H9 (cell line): ENCODE data around the gene AATF. TPM values are rescaled to one million over a fixed set of nuclear protein-coding genes. Genes with fewer than 3 reads are reported as not detected.

Experiments
- DNase-seq: peaks from one replicate; pipeline ENCODE4 v3.0.0-alpha.2; 2017
- H2AFZ ChIP-seq: one replicate; pipeline ENCODE4 v1.6.1; 2013; ENCODE audit warnings: mild to moderate bottlenecking, low read length, control low read depth, moderate library complexity
- H2AK5ac ChIP-seq: 2 replicates; pipeline ENCODE4 v1.6.1; 2013; ENCODE audit warnings: low read length, control low read depth, mixed read lengths; ENCODE audit not compliant: insufficient read length
- H2BK120ac ChIP-seq: one replicate; pipeline ENCODE4 v1.6.1; 2013; ENCODE audit warnings: low read depth, mild to moderate bottlenecking, low read length, control low read depth, inconsistent platforms; ENCODE audit not compliant: poor library complexity, severe bottlenecking
- H2BK12ac ChIP-seq: 2 replicates; pipeline ENCODE4 v1.6.1; 2013; ENCODE audit warnings: low read length, control low read depth, mixed read lengths, low read depth; ENCODE audit not compliant: insufficient read length
- H2BK15ac ChIP-seq: 2 replicates; pipeline ENCODE4 v1.6.1; 2013; ENCODE audit warnings: low read depth, low read length, control low read depth
- H2BK20ac ChIP-seq: one replicate; pipeline ENCODE4 v1.6.1; 2013; ENCODE audit warnings: low read depth, mild to moderate bottlenecking, low read length, control low read depth, inconsistent platforms; ENCODE audit not compliant: poor library complexity, severe bottlenecking
- H2BK5ac ChIP-seq: 2 replicates; pipeline ENCODE4 v1.6.1; 2013; ENCODE audit warnings: low read length, control low read depth, mixed read lengths; ENCODE audit not compliant: insufficient read length
- H3K14ac ChIP-seq: 2 replicates; pipeline ENCODE4 v1.6.1; 2013; ENCODE audit warnings: low read length, control low read depth; ENCODE audit not compliant: insufficient read depth
- H3K18ac ChIP-seq: 2 replicates; pipeline ENCODE4 v1.6.1; 2013; ENCODE audit warnings: low read depth, mild to moderate bottlenecking, mixed read lengths, low read length, control low read depth; ENCODE audit not compliant: insufficient read length
- H3K23ac ChIP-seq: 2 replicates; pipeline ENCODE4 v1.6.1; 2013; ENCODE audit warnings: low read length, control low read depth, mixed read lengths, low read depth; ENCODE audit not compliant: insufficient read length
- H3K23me2 ChIP-seq: 2 replicates; pipeline ENCODE4 v1.6.1; 2013; ENCODE audit warnings: low read depth, mild to moderate bottlenecking, mixed read lengths, low read length, control low read depth; ENCODE audit not compliant: insufficient read length, poor library complexity, severe bottlenecking
- H3K27ac ChIP-seq: 2 replicates; pipeline ENCODE4 v1.5.1; 2013; ENCODE audit warnings: low read length, control low read depth, mixed read lengths, low read depth; ENCODE audit not compliant: insufficient read length
- H3K27me3 ChIP-seq: 2 replicates; pipeline ENCODE4 v1.6.1; 2013; ENCODE audit warnings: low read length, control low read depth, inconsistent platforms; ENCODE audit not compliant: insufficient read depth
- H3K4ac ChIP-seq: 2 replicates; pipeline ENCODE4 v1.6.1; 2013; ENCODE audit warnings: low read depth, mild to moderate bottlenecking, control low read depth, inconsistent platforms, low read length, moderate library complexity
- H3K4me1 ChIP-seq: 2 replicates; pipeline ENCODE4 v1.6.1; 2013; ENCODE audit warnings: low read length, control low read depth, inconsistent platforms; ENCODE audit not compliant: insufficient read depth
- H3K4me2 ChIP-seq: 2 replicates; pipeline ENCODE4 v1.6.1; 2013; ENCODE audit warnings: low read length, control low read depth, mixed read lengths; ENCODE audit not compliant: insufficient read length, insufficient read depth
- H3K56ac ChIP-seq: 2 replicates; pipeline ENCODE4 v1.6.1; 2013; ENCODE audit warnings: low read depth, mild to moderate bottlenecking, mixed read lengths, low read length, control low read depth; ENCODE audit not compliant: insufficient read length
- H3K79me1 ChIP-seq: 2 replicates; pipeline ENCODE4 v1.6.1; 2013; ENCODE audit warnings: low read depth, mild to moderate bottlenecking, moderate library complexity, low read length, control low read depth, inconsistent platforms; ENCODE audit not compliant: insufficient read depth, poor library complexity, severe bottlenecking
- H3K79me2 ChIP-seq: 2 replicates; pipeline ENCODE4 v1.6.1; 2013; ENCODE audit warnings: low read length, control low read depth, inconsistent platforms; ENCODE audit not compliant: insufficient read depth
- H3K9ac ChIP-seq: 2 replicates; pipeline ENCODE4 v1.6.1; 2013; ENCODE audit warnings: low read length, control low read depth, mixed read lengths; ENCODE audit not compliant: insufficient read length; ENCODE audit errors: extremely low read depth
- H3K9me3 ChIP-seq: one replicate; pipeline ENCODE4 v1.6.1; 2013; ENCODE audit warnings: low read depth, low read length, inconsistent platforms; ENCODE audit not compliant: control insufficient read depth
- H3T11ph ChIP-seq: one replicate; pipeline ENCODE4 v1.6.1; 2013; ENCODE audit warnings: mild to moderate bottlenecking, low read length, control low read depth, inconsistent platforms
- H4K20me1 ChIP-seq: one replicate; pipeline ENCODE4 v1.6.1; 2013; ENCODE audit not compliant: control insufficient read depth, insufficient read length, insufficient read depth
- H4K5ac ChIP-seq: 2 replicates; pipeline ENCODE4 v1.6.1; 2013; ENCODE audit warnings: low read depth, mild to moderate bottlenecking, mixed read lengths, low read length, control low read depth; ENCODE audit not compliant: insufficient read length
- H4K8ac ChIP-seq: replicated peaks from 2 replicates; pipeline ENCODE4 v1.6.1; 2013; ENCODE audit warnings: low read length, control low read depth, mixed read lengths, low read depth; ENCODE audit not compliant: insufficient read length
- H4K91ac ChIP-seq: 2 replicates; pipeline ENCODE4 v1.6.1; 2013; ENCODE audit warnings: low read depth, mild to moderate bottlenecking, moderate library complexity, mixed read lengths, low read length, control low read depth; ENCODE audit not compliant: insufficient read length
- H3K27ac Mint-ChIP-seq, 3 experiments: 2 replicates in 2 of 3; 3 replicates in 1 of 3; pipeline ENCODE4 v1.8.0; 2020 to 2021; ENCODE audit warnings: mixed read lengths in 3 of 3, mild to moderate bottlenecking in 1 of 3, moderate library complexity in 1 of 3
- H3K27me3 Mint-ChIP-seq: 2 replicates; pipeline ENCODE4 v1.8.0; 2021; ENCODE audit warnings: low read depth, mild to moderate bottlenecking, moderate library complexity, mixed read lengths
- H3K36me3 Mint-ChIP-seq, 3 experiments: 2 replicates in 2 of 3; 3 replicates in 1 of 3; pipeline ENCODE4 v1.8.0; 2020 to 2021; ENCODE audit warnings: low read depth in 3 of 3, mixed read lengths in 3 of 3; ENCODE audit not compliant: insufficient read depth in 1 of 3
- H3K4me1 Mint-ChIP-seq, 2 experiments: 2 replicates each; pipeline ENCODE4 v1.8.0; 2020; ENCODE audit warnings: mixed read lengths in 2 of 2
- H3K4me3 Mint-ChIP-seq, 2 experiments: 2 replicates in 1 of 2; 3 replicates in 1 of 2; pipeline ENCODE4 v1.8.0; 2020 to 2021; ENCODE audit warnings: mild to moderate bottlenecking in 2 of 2, mixed read lengths in 2 of 2, moderate library complexity in 1 of 2
- H3K9me3 Mint-ChIP-seq, 2 experiments: 2 replicates in 1 of 2; 3 replicates in 1 of 2; pipeline ENCODE4 v1.8.0; 2020; ENCODE audit warnings: mild to moderate bottlenecking in 2 of 2, mixed read lengths in 2 of 2, moderate library complexity in 1 of 2
- WGBS: extraction: QIAGEN DNeasy Blood & Tissue Kit; methylation state at CpG from one replicate; pipeline ENCODE4 v1.1.7; 2013; ENCODE audit warnings: missing lambda C conversion rate, low lambda C conversion rate, mixed read lengths; ENCODE audit not compliant: insufficient read length; ENCODE audit errors: extremely low coverage; 5-methylcytosine and 5-hydroxymethylcytosine counted together
- total RNA-seq: library from RNA; stranded (reverse); gene quantifications from 2 replicates; pipeline ENCODE4 v1.2.1, GENCODE V29; 2021
- TF ChIP-seq, protein P1 (sequence below): fragments of 200-600 bp; sonication (generic); conservative IDR thresholded peaks from 3 replicates; pipeline ENCODE4 v1.8.0; 2021; ENCODE audit warnings: antibody characterized with exemption, mild to moderate bottlenecking

AATF gene
- total RNA-seq, 1 experiment from 2014 or later, result 69.6 TPM

DNA sequence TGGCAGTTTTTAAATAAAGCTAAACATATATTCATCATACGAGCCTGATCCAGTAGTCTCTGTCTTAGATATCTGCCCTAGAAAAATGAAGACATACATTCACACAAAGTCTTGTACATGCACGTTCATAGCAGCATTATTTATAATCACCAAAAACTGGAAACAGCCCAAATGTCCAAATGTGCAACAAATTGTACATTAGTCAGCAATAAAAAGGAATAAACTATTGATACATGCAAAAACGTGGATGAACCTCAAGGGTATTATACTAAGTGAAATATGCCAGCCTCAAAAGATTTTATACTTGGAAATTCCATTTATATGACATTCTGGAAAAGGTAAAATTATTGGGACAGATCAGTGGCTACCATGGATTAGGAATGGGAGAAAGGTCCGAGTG lies 22.8 kb downstream of the AATF start:
- H3K4me3 Mint-ChIP-seq, result no peak overlapping the region
- no peak overlapping the region for H3K23ac ChIP-seq
- H3K4me1 Mint-ChIP-seq, result peaks cover 9 to 15% of the 10 kb centered on the region in 2 experiments
- no peak overlapping the region for H2AFZ ChIP-seq
- no peak overlapping the region for H2BK20ac ChIP-seq
- no peaks in the 10 kb centered on the region for H3K9me3 ChIP-seq
- H3K14ac ChIP-seq, result no peak overlapping the region
- no peaks in the 10 kb centered on the region for H3K79me2 ChIP-seq
- no peak overlapping the region for H2BK5ac ChIP-seq
- H4K91ac ChIP-seq, result no peak overlapping the region
- no peaks in the 10 kb centered on the region for H4K20me1 ChIP-seq
- no peak overlapping the region for H3K27ac ChIP-seq
- H2BK15ac ChIP-seq, result no peak overlapping the region
- H3K4me2 ChIP-seq, result no peak overlapping the region
- H3K56ac ChIP-seq, result no peak overlapping the region
- no peak overlapping the region for H3K4ac ChIP-seq
- no peak overlapping the region for H2BK12ac ChIP-seq
- H2BK120ac ChIP-seq, result no peak overlapping the region
- no peak overlapping the region for H3K9ac ChIP-seq
- no peak overlapping the region for H3T11ph ChIP-seq
- H3K36me3 Mint-ChIP-seq, result peaks cover 10 to 27% (median 26%) of the 10 kb centered on the region in 3 experiments; a peak in 6 of 7 replicates
- no peaks in the 10 kb centered on the region for H3K4me1 ChIP-seq
- TF ChIP-seq, protein P1, sequence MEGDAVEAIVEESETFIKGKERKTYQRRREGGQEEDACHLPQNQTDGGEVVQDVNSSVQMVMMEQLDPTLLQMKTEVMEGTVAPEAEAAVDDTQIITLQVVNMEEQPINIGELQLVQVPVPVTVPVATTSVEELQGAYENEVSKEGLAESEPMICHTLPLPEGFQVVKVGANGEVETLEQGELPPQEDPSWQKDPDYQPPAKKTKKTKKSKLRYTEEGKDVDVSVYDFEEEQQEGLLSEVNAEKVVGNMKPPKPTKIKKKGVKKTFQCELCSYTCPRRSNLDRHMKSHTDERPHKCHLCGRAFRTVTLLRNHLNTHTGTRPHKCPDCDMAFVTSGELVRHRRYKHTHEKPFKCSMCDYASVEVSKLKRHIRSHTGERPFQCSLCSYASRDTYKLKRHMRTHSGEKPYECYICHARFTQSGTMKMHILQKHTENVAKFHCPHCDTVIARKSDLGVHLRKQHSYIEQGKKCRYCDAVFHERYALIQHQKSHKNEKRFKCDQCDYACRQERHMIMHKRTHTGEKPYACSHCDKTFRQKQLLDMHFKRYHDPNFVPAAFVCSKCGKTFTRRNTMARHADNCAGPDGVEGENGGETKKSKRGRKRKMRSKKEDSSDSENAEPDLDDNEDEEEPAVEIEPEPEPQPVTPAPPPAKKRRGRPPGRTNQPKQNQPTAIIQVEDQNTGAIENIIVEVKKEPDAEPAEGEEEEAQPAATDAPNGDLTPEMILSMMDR, result no peak
- H3K18ac ChIP-seq, result no peak overlapping the region
- H3K23me2 ChIP-seq, result no peaks in the 10 kb centered on the region
- no peaks in the 10 kb centered on the region for H3K27me3 ChIP-seq
- no peak overlapping the region for H2AK5ac ChIP-seq
- H4K5ac ChIP-seq, result no peak overlapping the region
- H3K79me1 ChIP-seq, result peaks cover 2% of the 10 kb centered on the region
- H3K27ac Mint-ChIP-seq, result no peak overlapping the region; a peak in 1 of 7 replicates
- WGBS, result no CpG with 5 or more reads among the region's 4 CpGs
- no peaks in the 10 kb centered on the region for H3K9me3 Mint-ChIP-seq
- no peaks in the 10 kb centered on the region for H3K27me3 Mint-ChIP-seq
- no peak for DNase-seq
- no peak overlapping the region for H4K8ac ChIP-seq
